ENCODE data around the gene RNF213. TPM values are rescaled to one million over a fixed set of nuclear protein-coding genes. Genes with fewer than 3 reads are reported as not detected.

The RNF213 gene
- total and polyA plus RNA-seq, 7 donors, result 7.8 to 138 (median 50.4) TPM

DNA sequence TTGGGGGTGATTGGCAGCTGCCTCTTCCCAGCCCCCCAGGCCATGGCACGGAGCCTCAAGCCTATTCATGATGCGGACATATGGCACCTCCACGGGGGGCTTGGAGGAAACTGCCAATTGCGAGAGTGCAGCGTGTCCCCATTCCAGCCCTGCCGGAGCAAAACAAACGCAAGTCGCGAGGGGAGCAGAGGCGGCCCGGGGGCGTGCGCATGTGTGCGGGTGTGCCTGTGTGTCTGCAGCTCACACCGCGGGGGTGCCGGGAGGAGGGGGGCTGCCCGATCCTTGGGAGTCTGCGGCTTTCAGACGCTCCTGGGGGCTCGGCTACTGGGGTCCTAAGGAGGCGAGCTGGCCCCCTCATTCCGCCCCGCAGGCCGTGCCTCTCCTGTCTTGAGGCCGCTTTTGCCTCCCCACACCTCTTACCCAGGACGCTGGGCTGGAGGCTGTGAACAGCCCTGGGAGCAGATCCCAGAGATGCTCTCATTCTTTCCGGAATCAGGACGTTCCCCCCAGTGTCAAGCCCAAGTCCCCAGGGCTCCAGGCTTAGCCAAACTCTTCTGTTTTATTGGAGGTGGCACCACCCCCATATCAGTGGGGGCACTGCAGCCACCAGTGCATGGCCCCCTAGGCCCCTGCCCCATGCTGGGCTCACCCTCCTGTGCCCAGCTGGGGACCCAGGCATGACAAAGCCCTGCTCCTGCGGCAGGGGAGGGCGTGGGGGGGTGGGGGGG is 183.4 kb downstream of the RNF213 start:
- Histone ChIP-seq H3K4me1 (no peaks in the 10 kb centered on the region), H3K9me3 (no peaks in the 10 kb centered on the region), H3K4me3 (no peak overlapping the region), H3K27me3 (no peaks in the 10 kb centered on the region), H3K27ac (no peak overlapping the region), H3K36me3 (no peaks in the 10 kb centered on the region)
- WGBS, 2 donors, result 50 to 79% methylated on average over 31 of the region's 31 CpGs
- intact Hi-C loops (cut with DNase I), result no loop called here
- no peak for DNase-seq
- no peak for TF ChIP-seq POLR2A (IDR thresholded peaks at IDR 0.05)
- no peak for TF ChIP-seq POLR2AphosphoS5 (IDR thresholded peaks at IDR 0.05)

DNA sequence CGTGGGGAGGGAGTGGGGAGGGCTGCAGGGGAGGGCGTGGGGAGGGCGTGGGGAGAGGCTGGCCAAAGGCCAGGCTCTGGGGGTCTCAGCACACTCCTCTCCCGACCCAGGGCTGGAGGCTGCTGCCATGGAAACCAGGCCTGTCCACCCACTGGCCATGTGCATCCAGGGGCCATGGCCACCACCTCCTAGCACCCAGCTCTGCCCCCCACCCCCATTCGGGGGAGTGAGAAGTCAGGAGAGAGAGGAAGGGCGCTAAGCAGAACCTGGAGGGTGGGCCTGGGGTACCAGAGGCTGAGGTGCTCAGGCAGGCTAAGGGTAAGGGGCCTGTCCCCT is 184.0 kb downstream of the RNF213 start:
- Histone ChIP-seq H3K9me3 (no peaks in the 10 kb centered on the region), H3K4me1 (peaks cover 0 to 3% (median 2%) of the 10 kb centered on the region in 4 donors), H3K27ac (no peak overlapping the region), H3K4me3 (no peak overlapping the region), H3K36me3 (no peaks in the 10 kb centered on the region), H3K27me3 (no peaks in the 10 kb centered on the region)
- DNase-seq, result no peak
- TF ChIP-seq EP300 (IDR thresholded peaks at IDR 0.05) (no peak), POLR2AphosphoS5 (IDR thresholded peaks at IDR 0.05) (no peak), POLR2A (IDR thresholded peaks at IDR 0.05) (no peak)
- TF ChIP-seq, protein P1, sequence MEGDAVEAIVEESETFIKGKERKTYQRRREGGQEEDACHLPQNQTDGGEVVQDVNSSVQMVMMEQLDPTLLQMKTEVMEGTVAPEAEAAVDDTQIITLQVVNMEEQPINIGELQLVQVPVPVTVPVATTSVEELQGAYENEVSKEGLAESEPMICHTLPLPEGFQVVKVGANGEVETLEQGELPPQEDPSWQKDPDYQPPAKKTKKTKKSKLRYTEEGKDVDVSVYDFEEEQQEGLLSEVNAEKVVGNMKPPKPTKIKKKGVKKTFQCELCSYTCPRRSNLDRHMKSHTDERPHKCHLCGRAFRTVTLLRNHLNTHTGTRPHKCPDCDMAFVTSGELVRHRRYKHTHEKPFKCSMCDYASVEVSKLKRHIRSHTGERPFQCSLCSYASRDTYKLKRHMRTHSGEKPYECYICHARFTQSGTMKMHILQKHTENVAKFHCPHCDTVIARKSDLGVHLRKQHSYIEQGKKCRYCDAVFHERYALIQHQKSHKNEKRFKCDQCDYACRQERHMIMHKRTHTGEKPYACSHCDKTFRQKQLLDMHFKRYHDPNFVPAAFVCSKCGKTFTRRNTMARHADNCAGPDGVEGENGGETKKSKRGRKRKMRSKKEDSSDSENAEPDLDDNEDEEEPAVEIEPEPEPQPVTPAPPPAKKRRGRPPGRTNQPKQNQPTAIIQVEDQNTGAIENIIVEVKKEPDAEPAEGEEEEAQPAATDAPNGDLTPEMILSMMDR (IDR thresholded peaks at IDR 0.05), result no peak
- intact Hi-C loops (cut with DNase I), result no loop called here
- 58 to 78% methylated on average over 6 of the region's 6 CpGs for WGBS, 2 donors

DNA sequence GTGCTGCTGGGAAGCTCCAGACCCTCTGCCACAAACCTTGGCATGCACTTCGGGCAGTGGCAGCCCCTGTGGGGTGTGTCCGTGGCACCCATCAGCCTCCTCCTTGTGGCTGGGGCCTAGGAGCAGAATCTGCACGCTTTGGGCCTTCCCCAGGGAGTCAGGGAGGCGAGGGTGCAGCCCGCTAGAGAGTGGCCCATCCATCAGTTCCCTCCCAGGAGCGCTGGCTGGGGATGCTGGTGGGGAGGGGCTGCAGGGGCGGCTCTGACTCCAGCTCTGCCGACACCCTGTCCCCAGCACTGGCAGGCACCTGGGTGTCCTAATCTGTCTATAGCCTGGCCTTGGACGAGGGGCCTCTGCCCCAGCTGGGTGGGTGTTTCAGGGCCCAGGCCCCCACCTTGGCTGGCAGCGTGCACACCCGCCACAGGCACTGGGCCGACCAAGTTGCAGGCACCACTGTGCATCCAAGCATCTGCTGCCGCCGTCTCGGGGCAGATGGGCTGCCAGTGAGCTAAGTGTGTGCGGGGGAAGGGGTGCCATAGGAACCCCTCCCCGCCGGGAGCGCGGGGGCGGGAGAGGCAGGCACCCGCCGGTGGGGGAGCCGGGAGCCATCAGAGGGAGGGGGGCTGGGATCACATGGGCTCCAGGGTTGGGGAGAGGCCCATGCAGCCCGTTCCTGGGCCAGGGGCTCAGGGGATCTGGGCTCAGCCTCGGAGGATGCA is 184.5 kb downstream of the RNF213 start:
- TF ChIP-seq, protein P1 (IDR thresholded peaks at IDR 0.05), result no peak
- no peak for TF ChIP-seq EP300 (IDR thresholded peaks at IDR 0.05)
- no peak for TF ChIP-seq POLR2AphosphoS5 (IDR thresholded peaks at IDR 0.05)
- no peak for TF ChIP-seq POLR2A (IDR thresholded peaks at IDR 0.05)
- no peaks in the 10 kb centered on the region for H3K9me3 ChIP-seq
- peaks cover 0 to 9% (median 6%) of the 10 kb centered on the region in 4 donors for H3K4me1 ChIP-seq
- intact Hi-C loops (cut with DNase I), result no loop called here
- no peaks in the 10 kb centered on the region for H3K27me3 ChIP-seq
- 75 to 84% methylated on average over 26 of the region's 26 CpGs for WGBS, 2 donors
- no peak overlapping the region for H3K27ac ChIP-seq
- DNase-seq, result no peak
- no peaks in the 10 kb centered on the region for H3K36me3 ChIP-seq
- no peak overlapping the region for H3K4me3 ChIP-seq

DNA sequence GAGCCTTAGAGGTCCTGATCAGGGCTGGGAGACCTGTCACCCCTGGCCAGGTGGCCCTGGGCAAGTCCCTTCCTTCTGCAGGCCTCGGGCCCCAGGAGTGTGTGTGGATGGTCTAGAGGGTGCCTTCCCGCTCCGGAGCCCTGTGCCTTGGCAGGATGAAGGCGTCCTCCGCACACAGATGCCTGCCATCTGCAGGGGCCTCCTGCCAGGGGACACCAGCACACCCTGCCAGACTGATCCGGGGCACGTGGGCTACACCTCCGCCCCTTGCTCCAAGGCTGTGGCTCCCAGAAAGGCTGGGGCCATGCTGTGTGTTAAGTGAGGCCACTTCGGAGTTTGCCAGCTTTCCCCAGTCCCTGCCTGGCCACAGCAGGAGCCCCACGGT is 185.1 kb downstream of the RNF213 start:
- intact Hi-C loops (cut with DNase I), result no loop called here
- Histone ChIP-seq H3K36me3 (no peaks in the 10 kb centered on the region), H3K27me3 (no peaks in the 10 kb centered on the region), H3K27ac (no peak overlapping the region), H3K4me1 (peaks cover 0 to 14% (median 12%) of the 10 kb centered on the region in 4 donors), H3K4me3 (no peak overlapping the region), H3K9me3 (no peaks in the 10 kb centered on the region)
- TF ChIP-seq POLR2AphosphoS5 (IDR thresholded peaks at IDR 0.05), result no peak
- TF ChIP-seq, protein P1 (IDR thresholded peaks at IDR 0.05), result no peak
- no peak for TF ChIP-seq EP300 (IDR thresholded peaks at IDR 0.05)
- no peak for TF ChIP-seq POLR2A (IDR thresholded peaks at IDR 0.05)
- WGBS, 2 donors, result 85 to 87% methylated on average over 10 of the region's 10 CpGs
- no peak for DNase-seq

DNA sequence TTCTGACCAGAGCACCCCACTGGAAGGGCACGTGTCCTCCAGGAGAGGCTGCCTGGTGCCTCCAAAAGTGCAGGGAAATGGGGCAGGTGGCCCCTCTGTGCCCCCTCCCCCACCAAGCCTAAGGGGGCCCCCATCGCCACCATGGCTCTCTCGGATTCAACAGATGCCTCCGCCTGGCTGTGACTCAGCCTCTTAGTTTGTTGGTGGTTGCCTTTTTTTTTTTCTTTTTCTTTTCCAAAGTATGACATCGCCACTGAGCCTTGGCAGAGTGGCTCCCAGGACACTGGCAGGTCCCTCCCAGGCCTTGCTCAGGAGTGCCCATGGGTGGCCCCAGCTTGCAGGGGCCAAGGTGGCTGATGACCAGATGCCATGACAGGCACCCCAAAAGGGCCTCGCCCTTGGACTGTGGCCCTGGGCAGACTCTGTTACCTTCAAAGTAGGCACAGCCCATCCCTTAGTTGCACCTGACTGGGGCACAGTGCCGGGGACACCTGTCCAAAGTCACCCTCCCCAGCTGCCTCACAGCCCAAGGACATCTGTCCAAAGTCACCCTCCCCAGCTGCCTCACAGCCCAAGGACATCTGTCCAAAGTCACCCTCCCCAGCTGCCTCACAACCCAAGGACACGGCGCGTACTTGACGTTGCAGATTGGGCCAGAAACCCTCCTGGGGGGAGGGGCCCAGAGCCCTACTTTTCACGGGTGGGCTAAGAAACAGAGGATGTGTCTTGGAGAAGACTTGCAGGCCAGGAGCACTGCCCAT is 186.2 kb downstream of the RNF213 start:
- Histone ChIP-seq H3K4me3 (no peak overlapping the region), H3K27me3 (no peaks in the 10 kb centered on the region), H3K36me3 (no peaks in the 10 kb centered on the region), H3K9me3 (no peaks in the 10 kb centered on the region), H3K27ac (no peak overlapping the region), H3K4me1 (peaks cover 0 to 20% (median 17%) of the 10 kb centered on the region in 4 donors)
- no peak for DNase-seq
- intact Hi-C loops (cut with DNase I), result no loop called here
- WGBS, 2 donors, result 80% methylated on average over 12 of the region's 12 CpGs
- TF ChIP-seq POLR2AphosphoS5 (IDR thresholded peaks at IDR 0.05), result no peak
- TF ChIP-seq, protein P1 (IDR thresholded peaks at IDR 0.05), result no peak
- no peak for TF ChIP-seq EP300 (IDR thresholded peaks at IDR 0.05)
- no peak for TF ChIP-seq POLR2A (IDR thresholded peaks at IDR 0.05)
